GM19023 (cell line): Measurements from ENCODE around the gene UQCRHL.
"Not testable (repeated sequence)": the region's sequence is repeated elsewhere in the genome, so short reads cannot be mapped to it uniquely, and the experiment has no call there.

Experiments used
- ATAC-seq: cut with Tn5 transposase; IDR thresholded peaks from one replicate; pipeline ENCODE4 v1.9.1; 2021; ENCODE audit warnings: mild to moderate bottlenecking, moderate library complexity; ENCODE audit not compliant: unreplicated experiment

UQCRHL gene

DNA sequence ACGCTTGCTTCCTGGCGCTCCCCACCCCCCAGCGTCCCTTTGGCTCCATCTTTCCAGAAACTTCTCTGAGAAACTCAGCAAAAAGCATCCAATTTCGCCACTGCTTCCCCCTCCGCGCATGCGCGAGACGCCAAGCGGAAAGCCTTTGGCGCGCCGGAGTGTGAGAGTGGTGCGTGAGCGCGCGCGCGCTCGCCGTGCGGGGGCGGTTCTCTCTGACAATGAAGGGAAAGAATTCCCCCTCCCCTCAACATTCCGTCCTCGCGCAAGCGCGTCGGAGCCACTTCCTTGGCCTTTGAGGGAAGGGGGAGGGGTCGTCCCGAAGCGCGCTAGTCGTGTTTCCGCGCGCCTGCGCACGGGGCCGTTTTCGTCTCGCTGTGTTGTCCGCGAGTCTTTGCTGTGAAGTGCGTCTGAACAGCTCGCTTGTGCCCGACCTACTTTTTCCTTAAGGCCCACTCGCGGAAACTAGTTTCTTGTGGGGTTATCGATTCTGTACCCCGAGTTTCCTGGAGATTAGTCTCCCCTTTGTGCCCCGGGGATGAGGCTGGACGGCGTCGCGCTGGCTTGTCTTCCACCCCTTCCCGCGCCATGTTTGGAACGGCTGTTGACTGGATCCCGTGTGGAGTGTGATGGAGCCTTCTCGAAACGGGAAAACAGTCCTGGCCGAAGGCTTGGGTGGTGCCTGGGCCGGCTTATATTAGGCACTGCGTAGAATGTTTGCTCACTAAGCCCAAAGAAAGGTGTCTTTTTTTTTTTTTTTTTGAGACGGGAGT lies 28.5 kb upstream of the UQCRHL start:
- peak; percentile 47 for ATAC-seq

DNA sequence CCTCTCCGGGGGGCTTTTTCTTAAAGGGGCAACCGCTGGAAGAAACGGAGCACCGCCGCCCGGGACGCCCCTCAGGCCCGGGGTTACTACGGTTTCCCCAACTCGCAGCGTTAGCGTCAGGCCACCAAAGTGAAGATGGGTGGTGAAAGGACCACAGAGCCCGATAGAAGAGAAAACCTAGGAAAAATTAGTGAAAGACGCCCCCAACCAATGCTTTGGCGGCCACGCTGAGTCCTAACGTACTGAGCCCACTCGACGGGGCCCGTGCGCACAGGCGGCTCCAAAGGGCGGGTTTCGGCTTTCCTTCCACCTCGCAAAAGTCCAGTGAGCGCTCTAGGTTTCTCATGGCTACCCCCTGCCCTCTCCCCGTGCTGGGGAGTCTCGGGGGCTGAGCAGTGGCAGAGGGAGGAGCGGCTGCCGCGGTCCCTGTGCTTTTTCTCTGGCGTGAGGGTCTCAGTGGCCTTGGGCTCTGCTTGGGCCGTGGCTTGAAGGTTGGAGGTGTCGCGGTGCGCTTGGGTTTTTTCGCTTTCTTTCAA lies 27.8 kb upstream of the UQCRHL start:
- ATAC-seq: peak; percentile 6

DNA sequence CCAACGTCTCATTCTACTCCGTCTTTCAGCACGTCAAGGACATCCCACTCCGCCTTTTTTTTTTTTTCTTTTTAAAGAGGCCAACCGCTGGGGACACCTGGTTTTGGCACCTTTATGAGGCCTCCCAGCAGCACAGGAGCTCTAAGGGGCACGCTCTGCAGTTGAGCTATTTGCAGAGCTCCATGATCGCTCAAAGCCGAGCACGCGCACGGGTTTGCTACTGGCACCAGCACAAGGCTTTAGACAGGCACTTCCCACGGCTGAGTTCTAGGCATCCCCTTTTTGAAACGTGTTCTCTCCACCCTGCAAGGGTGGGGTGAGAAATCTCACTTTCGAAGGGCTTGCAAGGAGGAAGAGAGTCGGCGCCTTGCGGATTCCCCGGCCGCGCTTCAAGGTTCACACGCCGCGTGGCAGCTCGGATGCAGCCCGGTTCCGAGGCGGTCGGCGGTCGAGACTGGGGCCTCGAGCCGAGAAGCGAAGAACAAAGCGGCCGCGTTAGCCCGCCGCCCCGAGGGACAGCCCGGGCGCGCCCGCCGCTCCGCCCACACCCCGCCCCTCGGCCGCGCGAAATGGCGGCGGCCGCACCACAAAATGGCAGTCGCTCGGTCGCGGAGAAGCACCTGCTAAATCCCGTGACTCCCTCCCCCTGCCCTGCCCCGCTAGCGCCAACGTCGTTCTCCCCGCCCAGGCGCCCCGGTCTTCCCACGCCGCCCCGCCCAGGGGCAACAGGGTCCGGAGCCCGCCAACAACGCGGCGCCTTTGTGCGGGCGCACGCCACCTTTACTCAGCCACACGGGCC lies 27.2 kb upstream of the UQCRHL start:
- peak; percentile 43 for ATAC-seq

GRCh38 chr1:15833842-15834405 lies 26.5 kb upstream of the UQCRHL start:
- ATAC-seq: no peak

DNA sequence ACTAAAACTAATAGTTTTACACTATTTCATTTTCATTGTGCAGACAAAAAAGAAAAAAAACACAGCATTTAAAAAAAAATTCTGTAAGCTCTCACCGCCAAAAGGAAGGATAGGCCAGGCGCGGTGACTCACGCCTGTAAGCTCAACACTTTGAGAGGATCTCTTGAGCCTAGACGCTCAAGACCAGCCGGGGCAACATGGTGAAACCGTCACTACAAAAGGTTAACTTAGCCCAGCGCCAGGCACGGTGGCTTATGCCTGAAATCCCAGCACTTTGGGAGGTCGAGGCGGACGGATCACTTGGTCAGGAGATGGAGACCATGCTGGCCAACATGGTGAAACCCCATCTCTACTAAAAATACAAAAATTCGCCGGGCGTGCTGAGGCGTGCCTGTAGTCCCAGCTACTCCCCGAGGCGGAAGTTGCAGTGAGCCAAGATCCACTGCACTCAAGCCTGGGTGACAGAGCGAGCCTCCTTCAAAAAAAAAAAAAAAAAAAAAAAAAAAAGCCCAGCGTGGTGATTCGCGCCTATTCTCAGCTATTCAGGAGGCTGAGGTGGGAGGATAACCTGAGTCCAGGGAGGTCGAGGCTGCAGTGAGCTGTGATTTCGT lies 25.7 kb upstream of the UQCRHL start:
- no peak for ATAC-seq

- ATAC-seq: no peak
Observed at GRCh38 chr1:15830258-15830657, 22.8 kb upstream of the UQCRHL start.

DNA sequence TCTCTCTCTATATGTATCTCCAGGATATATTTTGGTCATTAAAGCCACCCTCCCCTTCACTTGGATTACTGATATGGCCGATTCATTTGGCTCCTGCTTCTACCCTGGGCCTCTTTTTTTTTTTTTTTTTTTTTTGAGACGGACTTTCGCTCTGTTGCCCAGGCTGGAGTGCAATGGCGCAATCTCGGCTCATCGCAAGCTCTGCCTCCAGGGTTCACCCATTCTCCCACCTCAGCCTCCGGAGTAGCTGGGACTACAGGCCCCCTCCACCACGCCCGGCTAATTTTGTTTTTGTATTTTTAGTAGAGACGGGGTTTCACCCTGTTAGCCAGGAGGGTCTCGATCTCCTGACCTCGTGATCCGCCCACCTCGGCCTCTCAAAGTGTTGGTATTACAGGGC lies 21.5 kb upstream of the UQCRHL start:
- ATAC-seq: not testable (repeated sequence)

GRCh38 chr1:15827567-15827966 lies 20.1 kb upstream of the UQCRHL start:
- not testable (repeated sequence) for ATAC-seq

DNA sequence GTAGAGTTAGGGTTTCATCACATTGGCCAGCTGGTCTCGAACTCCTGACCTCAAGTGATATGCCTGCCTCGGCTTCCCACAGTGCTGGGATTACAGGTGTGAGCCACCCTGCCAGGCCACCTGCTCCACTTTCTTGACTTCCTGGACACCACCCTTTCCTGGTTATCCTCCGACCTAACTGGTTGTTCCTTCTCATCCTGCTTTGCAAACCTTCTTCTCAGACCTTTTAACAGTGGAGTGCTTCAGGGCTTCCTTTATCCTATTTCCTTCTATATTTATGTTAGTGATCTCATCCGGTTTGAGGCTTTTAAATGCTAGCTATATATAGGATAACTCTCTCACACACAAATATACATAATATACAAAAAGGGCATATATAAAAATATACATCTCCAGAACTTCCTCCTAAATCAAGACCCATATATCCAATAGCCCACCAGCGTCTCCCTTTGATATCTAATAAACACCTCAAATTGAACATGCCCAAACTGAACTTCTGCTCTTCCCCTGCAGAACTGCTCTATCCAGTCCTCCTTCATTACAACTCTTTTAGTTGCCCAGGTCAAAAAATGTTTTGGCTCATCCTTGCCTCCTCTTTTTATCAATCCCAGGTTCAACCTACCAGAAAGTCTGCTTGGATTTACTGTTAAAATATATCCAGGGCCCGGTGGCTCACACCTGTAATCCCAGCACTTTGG lies 19.5 kb upstream of the UQCRHL start:
- no peak for ATAC-seq

GRCh38 chr1:15825800-15826199 lies 18.4 kb upstream of the UQCRHL start:
- ATAC-seq: no peak

DNA sequence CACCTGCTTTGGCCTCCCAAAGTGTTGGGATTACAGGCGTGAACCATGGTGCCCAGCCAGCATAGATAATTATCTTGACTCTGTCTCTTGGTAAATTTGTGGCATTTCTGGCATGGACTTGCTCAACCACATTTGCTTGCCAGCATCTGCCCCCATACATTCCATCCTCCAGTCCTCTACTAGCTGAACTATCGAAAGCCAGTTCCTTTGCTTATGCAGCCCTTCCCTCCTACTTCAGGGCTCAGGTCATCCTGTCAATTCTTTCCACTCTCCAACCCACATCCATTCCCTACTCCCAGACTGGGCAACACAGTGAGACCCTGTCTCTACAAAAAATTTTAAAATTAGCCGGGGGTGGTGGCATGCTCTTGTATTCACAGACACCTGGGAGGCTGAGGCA lies 13.0 kb upstream of the UQCRHL start:
- no peak for ATAC-seq

- no peak for ATAC-seq
Observed at GRCh38 chr1:15816674-15817073, 9.2 kb upstream of the UQCRHL start.

- no peak for ATAC-seq
Observed at GRCh38 chr1:15810073-15810472, 2.6 kb upstream of the UQCRHL start.

DNA sequence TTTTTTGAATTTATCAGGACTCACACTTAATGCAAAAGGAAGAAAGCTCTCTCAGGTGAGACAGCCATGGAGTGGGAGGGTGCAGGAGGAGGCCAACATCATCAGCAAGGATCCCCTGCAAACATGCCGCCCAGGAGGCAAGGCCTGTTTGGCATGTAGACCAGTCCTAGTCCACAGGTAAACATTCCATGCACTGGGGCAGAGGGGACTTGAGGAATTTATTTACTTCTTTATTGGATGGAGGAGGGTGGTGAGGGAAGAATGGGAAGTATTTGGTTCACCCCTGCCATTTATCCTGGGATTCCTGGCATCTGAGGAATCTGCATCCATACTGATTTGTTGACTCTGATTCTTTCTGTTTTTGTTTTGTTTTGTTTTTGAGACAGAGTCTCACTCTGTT lies 1.5 kb upstream of the UQCRHL start:
- no peak for ATAC-seq

- no peak for ATAC-seq
Observed at GRCh38 chr1:15807121-15807520, 328 bp downstream of the UQCRHL start.

GRCh38 chr1:15804060-15804459 lies 3.4 kb downstream of the UQCRHL start:
- no peak for ATAC-seq

DNA sequence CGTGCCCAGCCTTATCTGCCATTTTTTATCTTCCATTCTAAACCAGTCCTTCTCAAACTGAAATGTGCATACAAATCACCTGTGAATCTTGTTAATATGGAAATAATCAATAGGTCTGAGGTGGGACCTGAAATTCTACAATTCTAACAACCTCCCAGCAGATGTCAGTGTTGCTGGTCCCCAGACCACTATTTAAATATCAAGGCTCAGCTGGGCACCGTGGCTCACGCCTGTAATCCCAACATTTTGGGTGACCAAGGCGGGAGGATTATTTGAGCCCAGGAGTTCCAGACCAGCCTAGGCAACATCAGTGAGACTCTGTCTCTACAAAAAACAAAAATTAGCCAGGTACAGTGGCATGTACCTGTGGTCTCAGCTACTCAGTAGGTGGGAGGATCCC lies 4.1 kb downstream of the UQCRHL start:
- no peak for ATAC-seq

- ATAC-seq: no peak
Observed at GRCh38 chr1:15802234-15802965, 5.0 kb downstream of the UQCRHL start.

DNA sequence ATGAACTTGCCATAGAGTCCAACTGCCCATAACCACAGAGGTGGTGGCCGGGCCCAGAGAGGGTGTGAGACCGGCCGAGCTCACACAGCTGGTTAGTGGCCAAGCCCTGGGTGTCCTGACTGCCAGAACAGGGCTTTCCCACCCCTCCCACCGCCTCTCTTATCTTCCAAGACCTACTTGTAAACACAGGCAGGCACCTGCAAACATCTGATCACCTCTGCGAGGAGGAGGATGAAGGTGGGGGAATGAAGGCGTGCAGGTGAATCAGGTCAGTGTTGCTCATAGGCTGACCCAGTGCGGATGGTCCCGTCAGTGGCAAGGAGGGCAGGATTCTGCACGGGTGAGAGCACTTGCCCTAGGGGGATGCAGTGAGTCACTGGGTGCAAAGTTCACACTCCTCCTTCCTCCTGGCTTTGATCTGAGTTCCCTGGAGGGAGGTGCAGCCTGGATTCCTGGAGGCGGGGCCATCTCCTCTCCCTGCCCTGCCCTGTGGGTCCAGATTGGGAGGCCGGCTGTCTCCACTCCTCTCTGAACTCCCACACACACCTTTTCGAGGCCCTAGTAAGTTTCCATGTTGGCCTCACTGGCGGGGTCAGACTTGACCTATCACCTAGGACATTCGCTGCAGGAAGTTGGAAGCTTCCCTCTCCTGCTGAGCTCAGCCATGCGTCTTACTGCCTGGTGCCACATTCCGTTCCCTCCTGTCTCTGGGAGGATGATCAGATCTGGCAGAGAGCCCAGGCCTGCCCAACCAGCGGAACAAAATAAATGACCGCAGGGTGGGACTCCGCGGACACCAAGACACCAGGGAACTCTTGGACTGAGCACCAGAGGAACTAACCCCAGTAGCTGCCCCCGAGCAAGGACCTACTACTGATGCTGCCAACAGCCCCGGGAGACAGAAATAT lies 7.3 kb downstream of the UQCRHL start:
- ATAC-seq: no peak
